ENCODE data around the gene SCAMP2. TPM values are rescaled to one million over a fixed set of nuclear protein-coding genes. Genes with fewer than 3 reads are reported as not detected.

SCAMP2 gene
- total RNA-seq, 1 experiment from 2014 or later = 38.0 TPM

DNA sequence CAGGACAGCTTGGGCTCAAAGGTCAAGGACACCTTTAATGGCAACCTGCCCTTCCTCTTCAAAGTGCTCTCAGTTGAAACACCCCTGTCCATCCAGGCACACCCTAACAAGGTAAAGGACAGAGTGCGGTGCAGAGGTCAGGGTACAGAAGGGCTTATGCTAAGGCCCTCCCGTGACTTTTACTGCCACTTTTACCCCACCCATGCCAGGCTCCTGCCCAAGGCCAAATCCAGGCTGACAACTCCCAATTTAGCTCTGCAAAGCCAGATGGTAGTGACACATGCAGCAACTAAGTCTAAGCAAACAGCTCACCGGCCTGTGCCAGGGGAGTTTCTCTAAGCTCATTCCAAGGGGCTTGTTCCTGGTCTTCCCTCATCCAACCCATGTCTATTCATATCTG is 18.3 kb upstream of the SCAMP2 start:
- peaks cover 29% of the 10 kb centered on the region for H3K36me3 Mint-ChIP-seq
- H3K9me3 Mint-ChIP-seq = no peaks in the 10 kb centered on the region
- TF ChIP-seq NR2C2 (CRISPR knock-in tag; IDR thresholded peaks at IDR 0.05) (no peak), SP1 (CRISPR knock-in tag; conservative IDR thresholded peaks at IDR 0.05) (no peak), ZNF219 (CRISPR knock-in tag; IDR thresholded peaks at IDR 0.05; ENCODE audit: borderline replicate concordance) (no peak), SMAD4 (CRISPR knock-in tag; IDR thresholded peaks at IDR 0.05) (no peak), USF2 (CRISPR knock-in tag; IDR thresholded peaks at IDR 0.05) (no peak), ZNF416 (CRISPR knock-in tag; IDR thresholded peaks at IDR 0.05) (no peak)
- TF ChIP-seq, protein P1, sequence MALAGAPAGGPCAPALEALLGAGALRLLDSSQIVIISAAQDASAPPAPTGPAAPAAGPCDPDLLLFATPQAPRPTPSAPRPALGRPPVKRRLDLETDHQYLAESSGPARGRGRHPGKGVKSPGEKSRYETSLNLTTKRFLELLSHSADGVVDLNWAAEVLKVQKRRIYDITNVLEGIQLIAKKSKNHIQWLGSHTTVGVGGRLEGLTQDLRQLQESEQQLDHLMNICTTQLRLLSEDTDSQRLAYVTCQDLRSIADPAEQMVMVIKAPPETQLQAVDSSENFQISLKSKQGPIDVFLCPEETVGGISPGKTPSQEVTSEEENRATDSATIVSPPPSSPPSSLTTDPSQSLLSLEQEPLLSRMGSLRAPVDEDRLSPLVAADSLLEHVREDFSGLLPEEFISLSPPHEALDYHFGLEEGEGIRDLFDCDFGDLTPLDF (CRISPR knock-in tag; IDR thresholded peaks at IDR 0.05) = no peak
- TF ChIP-seq, protein P2, sequence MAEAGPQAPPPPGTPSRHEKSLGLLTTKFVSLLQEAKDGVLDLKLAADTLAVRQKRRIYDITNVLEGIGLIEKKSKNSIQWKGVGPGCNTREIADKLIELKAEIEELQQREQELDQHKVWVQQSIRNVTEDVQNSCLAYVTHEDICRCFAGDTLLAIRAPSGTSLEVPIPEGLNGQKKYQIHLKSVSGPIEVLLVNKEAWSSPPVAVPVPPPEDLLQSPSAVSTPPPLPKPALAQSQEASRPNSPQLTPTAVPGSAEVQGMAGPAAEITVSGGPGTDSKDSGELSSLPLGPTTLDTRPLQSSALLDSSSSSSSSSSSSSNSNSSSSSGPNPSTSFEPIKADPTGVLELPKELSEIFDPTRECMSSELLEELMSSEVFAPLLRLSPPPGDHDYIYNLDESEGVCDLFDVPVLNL (CRISPR knock-in tag; IDR thresholded peaks at IDR 0.05; ENCODE audit: borderline replicate concordance, low read depth) = no peak
- TF ChIP-seq, protein P3, sequence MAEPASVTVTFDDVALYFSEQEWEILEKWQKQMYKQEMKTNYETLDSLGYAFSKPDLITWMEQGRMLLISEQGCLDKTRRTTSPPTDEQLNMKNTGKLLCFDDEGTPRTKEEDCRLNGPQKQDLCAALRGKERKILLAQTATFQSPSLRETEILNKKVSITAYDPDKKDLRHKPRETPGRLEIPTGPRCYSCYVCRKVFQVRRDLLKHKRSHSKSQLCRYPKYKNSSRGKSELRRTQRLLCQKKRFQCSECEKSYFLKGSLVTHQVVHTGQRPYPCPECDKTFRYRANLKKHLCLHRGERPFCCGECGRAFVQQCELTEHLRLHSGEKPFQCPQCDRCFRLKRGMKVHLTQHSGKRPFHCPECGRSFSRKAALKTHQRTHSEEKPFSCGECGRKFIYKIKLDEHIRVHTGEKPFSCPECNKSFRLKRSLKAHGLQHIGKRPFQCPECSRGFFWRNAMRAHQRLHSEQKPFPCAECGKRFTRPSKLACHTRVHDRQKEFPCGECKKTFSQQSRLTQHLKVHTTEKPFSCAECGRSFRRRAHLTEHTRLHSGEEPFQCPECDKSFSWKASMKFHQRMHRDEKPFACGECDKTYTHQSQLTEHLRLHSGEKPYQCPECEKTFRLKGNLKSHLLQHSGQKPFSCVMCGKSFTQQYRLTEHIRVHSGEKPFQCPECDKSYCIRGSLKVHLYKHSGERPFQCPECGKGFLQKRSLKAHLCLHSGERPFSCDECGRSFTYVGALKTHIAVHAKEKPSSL (CRISPR knock-in tag; conservative IDR thresholded peaks at IDR 0.05) = no peak
- DNase-seq (ENCODE audit: low spot score) (no peak), ATAC-seq (no peak)
- H3K27me3 Mint-ChIP-seq (ENCODE audit: low read depth) = no peaks in the 10 kb centered on the region; the same call in 1 of the 2 replicates
- peak overlapping the region; percentile 91 for H3K4me3 Mint-ChIP-seq
- ChIA-PET POLR2A (no interaction called here), CTCF (interaction anchor here (4.3 kb wide), 1 partner anchor 10 kb away, joined by 45 read pairs; no protein-coding TSS in a partner anchor)
- H3K27ac Mint-ChIP-seq = no peak overlapping the region
- peaks cover 22% of the 10 kb centered on the region for H3K4me1 Mint-ChIP-seq

DNA sequence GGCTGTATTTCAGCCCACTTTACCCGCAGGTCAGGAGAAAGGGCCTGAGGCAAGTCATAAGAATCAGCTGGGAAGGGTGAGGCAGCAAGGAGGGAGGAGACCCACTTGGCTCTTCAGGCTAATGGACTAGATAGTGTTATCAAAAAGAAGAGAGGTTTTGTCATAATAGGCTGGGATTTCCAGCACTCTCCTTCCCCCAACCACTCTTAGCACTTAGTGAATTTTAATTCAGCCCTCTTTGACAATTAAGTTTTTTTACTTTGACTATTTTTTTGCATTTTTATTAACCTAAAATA is 17.4 kb upstream of the SCAMP2 start:
- CTCF ChIA-PET = interaction anchor here (1.1 to 4.3 kb wide), 4 partner anchors 11 to 269 kb away, joined by 3 to 45 read pairs (median 5); no protein-coding TSS in a partner anchor
- POLR2A ChIA-PET = interaction anchor here (1.5 kb wide), 1 partner anchor 11 kb away, joined by 5 read pairs; no protein-coding TSS in a partner anchor
- H3K27me3 Mint-ChIP-seq (ENCODE audit: low read depth) = no peaks in the 10 kb centered on the region; the same call in 1 of the 2 replicates
- no peaks in the 10 kb centered on the region for H3K9me3 Mint-ChIP-seq
- H3K4me1 Mint-ChIP-seq = peaks cover 22% of the 10 kb centered on the region
- peak overlapping the region; percentile 91 for H3K4me3 Mint-ChIP-seq
- TF ChIP-seq JAZF1 (CRISPR knock-in tag; IDR thresholded peaks at IDR 0.05) (no peak), ATF1 (CRISPR knock-in tag; IDR thresholded peaks at IDR 0.05) (0 out of 2 replicates have a peak, but pooled peaks have one; percentile 30), RELA (CRISPR knock-in tag; IDR thresholded peaks at IDR 0.05; ENCODE audit: borderline replicate concordance) (no peak), CREB1 (CRISPR knock-in tag; IDR thresholded peaks at IDR 0.05) (no peak), NFATC4 (CRISPR knock-in tag; IDR thresholded peaks at IDR 0.05) (no peak), ZBTB21 (CRISPR knock-in tag; IDR thresholded peaks at IDR 0.05; ENCODE audit: borderline replicate concordance) (no peak), HMGXB4 (CRISPR knock-in tag; IDR thresholded peaks at IDR 0.05) (no peak)
- TF ChIP-seq, protein P4, sequence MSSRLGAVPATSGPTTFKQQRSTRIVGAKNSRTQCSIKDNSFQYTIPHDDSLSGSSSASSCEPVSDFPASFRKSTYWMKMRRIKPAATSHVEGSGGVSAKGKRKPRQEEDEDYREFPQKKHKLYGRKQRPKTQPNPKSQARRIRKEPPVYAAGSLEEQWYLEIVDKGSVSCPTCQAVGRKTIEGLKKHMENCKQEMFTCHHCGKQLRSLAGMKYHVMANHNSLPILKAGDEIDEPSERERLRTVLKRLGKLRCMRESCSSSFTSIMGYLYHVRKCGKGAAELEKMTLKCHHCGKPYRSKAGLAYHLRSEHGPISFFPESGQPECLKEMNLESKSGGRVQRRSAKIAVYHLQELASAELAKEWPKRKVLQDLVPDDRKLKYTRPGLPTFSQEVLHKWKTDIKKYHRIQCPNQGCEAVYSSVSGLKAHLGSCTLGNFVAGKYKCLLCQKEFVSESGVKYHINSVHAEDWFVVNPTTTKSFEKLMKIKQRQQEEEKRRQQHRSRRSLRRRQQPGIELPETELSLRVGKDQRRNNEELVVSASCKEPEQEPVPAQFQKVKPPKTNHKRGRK (CRISPR knock-in tag; IDR thresholded peaks at IDR 0.05; ENCODE audit: borderline replicate concordance) = no peak
- TF ChIP-seq, protein P5, sequence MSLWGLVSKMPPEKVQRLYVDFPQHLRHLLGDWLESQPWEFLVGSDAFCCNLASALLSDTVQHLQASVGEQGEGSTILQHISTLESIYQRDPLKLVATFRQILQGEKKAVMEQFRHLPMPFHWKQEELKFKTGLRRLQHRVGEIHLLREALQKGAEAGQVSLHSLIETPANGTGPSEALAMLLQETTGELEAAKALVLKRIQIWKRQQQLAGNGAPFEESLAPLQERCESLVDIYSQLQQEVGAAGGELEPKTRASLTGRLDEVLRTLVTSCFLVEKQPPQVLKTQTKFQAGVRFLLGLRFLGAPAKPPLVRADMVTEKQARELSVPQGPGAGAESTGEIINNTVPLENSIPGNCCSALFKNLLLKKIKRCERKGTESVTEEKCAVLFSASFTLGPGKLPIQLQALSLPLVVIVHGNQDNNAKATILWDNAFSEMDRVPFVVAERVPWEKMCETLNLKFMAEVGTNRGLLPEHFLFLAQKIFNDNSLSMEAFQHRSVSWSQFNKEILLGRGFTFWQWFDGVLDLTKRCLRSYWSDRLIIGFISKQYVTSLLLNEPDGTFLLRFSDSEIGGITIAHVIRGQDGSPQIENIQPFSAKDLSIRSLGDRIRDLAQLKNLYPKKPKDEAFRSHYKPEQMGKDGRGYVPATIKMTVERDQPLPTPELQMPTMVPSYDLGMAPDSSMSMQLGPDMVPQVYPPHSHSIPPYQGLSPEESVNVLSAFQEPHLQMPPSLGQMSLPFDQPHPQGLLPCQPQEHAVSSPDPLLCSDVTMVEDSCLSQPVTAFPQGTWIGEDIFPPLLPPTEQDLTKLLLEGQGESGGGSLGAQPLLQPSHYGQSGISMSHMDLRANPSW (CRISPR knock-in tag; conservative IDR thresholded peaks at IDR 0.05; ENCODE audit: low read depth) = no peak
- DNase-seq (ENCODE audit: low spot score) = no peak
- ATAC-seq = no peak
- peak overlapping the region; percentile 41 for H3K27ac Mint-ChIP-seq
- H3K36me3 Mint-ChIP-seq = peaks cover 28% of the 10 kb centered on the region

All from WTC11 (cell line).